Measurements from ENCODE around the gene CRMP1.

- no peak for TF ChIP-seq CTCF (IDR thresholded peaks at IDR 0.05)
- TF ChIP-seq POLR2AphosphoS5 (IDR thresholded peaks at IDR 0.05), result no peak
- no peak for TF ChIP-seq POLR2A (IDR thresholded peaks at IDR 0.05; ENCODE audit: low read depth)
- no peak for TF ChIP-seq EP300 (IDR thresholded peaks at IDR 0.05)
Measured at GRCh38 chr4:5940470-5941203, 47.8 kb upstream of the CRMP1 start.

All from esophagus muscularis mucosa (tissue), 4 donors.